Suppressor macrophage (primary cell): ENCODE measurements around the gene CHD5.
"Not testable (repeated sequence)": the region's sequence is repeated elsewhere in the genome, so short reads cannot be mapped to it uniquely, and the experiment has no call there.

Experiments used
- DNase-seq, 4 experiments: peaks; one replicate each; pipeline ENCODE4 v3.0.0-alpha.2; 2020 to 2022
- total RNA-seq, 17 experiments: gene quantifications; one replicate each; lab custom pipeline; 2026; ENCODE audit warnings: mixed read lengths in 6 of 17, inconsistent platforms in 3 of 17; lab: John Stamatoyannopoulos, UW

Gene CHD5
- total RNA-seq, result 0 to 6.7 (median 0.05) reads per million in 17 experiments

DNA sequence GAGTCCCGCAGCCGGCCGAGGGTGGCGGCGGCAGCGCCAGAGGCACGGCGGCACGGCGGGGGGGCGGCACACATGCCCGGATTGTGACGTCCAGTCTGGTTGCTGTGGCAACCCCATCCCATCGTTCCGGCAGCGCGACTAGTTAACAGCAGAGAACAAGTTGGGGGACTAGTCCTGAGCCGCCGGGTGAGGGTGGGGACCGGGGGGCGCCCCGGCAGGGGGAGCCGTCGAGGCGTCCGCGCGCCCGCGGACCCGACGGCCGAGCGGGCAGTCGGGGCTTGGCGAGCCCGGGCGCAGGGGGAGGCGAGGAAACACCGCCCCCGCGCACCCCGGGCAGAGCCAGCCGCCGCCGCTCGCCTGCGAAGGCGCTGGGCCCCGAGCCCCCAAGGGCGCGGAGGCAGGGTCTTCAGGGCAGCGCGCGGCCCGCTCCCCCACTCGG lies at the start of gene CHD5:
Gene CHD5, minus strand, starts transcription at position 54 of the 439 bp plus-strand sequence. CDS start 298 bp downstream, outside the sequence.
- DNase-seq, result peak in 1 of 4 experiments; percentile 10

DNA sequence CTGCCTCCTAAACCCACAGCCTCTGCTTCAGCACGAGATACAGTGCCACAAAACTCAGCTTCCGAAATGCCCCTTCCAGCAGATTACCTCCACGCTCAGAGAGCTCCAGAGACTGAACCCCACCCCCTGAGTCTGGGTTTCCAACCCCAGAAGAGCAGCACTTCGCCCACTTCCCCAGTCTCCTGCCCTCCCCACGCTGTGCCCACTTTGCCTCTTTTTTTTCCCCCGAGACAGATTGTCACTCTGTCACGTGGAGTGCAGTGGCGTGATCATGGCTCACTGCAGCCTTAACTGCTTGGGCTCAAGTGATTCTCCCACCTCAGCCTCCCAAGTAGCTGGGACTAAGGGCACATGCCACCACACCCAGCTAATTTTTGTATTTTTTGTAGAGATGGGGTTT lies 45.5 kb upstream of the CHD5 start:
- DNase-seq, result no peak

DNA sequence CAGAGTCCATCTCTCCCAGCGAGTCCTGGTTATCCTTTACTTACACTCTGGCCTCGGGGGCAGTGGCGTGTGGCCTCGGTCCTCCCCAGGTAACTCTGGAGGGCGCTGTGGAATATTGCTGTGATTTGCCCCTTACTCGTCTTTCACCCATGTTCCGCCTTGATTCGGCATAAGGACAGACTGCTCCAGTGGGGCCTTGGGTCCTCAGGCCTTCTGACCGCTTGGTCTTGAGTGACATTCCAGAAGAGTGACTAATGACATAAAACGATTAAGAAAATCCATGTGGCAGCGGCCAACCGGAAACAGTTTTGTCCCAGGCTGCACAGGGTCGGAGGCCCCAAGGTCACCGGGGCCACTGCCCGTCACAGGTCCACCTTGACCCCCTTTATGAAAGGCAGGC lies 44.6 kb upstream of the CHD5 start:
- DNase-seq, result no peak

DNA sequence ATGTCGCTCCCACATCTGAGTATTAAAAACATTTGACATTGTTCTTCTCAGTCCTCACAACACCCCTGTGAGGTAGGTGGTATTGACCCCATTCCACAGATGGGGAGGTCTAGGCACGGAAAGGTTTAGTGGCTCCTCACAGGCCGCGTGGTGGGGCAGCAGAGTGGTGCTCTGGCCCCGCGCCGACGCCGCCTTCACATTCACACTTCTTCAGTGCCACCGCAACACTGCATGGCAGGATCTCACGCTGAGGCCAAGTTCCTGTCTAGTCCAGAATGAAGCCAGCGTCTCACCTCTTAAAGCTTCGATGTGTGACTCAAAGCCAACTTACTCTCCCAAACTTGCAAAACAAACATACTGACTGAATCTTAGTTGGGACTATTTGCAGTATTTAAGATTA lies 43.5 kb upstream of the CHD5 start:
- DNase-seq, result no peak

DNA sequence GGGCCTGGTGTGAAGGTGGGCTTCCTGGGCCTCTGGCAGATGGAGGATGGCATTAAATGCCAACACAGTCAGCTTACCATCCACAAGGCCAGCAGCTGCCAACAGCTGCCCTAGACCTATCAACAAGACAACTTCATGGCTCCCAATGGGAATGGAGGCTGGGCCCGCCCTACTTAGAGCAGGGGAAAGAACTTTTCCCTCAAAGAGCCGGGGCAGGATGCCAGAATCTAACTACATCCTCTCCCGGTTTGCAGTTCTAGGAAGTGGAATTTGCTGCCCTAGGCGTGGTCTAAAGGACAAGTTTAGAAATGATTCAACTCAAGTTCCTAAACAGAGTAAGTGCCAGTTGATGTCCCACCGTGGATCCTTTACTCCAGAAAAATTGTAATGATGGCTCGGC lies 42.5 kb upstream of the CHD5 start:
- DNase-seq, result no peak

DNA sequence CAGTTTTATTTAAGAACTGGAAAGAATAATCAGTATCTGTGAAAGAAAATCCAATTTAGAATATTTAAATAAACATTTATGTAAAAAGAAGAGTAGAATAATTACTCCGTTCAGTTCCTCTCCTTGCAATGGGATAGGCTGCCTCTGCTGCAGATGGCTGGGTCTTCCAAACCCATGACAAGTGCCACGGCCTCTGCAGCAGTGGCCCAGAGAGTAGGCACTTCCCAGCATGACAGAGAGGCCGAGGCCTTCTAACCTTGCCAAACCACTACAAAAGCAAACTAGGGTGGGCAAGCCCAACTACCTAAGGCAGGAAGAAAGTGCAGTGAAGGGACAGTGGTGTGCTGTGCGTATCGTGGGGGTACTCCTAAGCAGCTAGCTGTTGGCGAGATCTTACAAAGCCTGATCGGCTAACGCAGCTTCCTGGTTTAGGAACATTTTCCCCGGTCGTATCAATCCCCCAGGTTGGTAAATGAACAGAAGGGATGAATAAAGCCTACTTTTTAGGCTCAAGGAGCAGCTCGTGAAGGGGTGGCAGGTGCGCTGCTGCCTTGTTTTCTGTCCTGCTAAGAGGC lies 41.2 kb upstream of the CHD5 start:
- DNase-seq, result no peak

DNA sequence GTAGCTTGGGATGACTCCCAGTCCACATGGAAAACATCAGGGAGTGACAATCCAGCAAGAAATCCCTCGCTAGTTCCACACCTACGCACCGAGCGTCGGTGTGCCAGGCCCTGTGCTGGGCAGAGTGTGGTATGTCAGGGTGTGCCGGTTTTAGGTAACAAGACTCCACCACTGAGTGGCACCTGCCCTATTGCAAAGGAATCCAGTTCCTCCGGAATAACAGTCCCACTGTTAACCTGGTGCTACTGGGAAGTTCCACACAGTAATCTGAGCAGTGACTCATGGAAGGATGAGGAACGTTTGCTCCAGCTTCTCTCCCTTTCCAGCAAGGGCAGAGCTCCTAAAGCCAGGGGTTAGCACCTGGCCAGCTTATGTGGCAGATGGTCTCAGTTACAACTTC lies 40.1 kb upstream of the CHD5 start:
- no peak for DNase-seq

DNA sequence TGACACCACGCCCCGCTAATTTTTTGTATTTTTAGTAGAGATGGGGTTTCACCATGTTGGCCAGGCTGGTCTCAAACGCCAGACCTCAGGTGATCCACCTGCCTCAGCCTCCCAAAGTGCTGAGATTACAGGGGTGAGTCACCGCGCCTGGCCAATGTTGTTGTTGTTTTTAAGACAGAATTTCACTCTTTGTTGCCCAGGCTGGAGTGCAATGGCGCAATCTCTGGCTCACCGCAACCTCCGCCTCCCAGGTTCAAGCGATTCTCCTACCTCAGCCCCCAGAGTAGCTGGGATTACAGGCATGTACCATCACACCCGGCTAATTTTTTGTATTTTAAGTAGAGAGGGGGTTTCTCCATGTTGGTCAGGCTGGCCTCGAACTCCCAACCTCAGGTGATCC lies 39.5 kb upstream of the CHD5 start:
- not testable (repeated sequence) for DNase-seq

DNA sequence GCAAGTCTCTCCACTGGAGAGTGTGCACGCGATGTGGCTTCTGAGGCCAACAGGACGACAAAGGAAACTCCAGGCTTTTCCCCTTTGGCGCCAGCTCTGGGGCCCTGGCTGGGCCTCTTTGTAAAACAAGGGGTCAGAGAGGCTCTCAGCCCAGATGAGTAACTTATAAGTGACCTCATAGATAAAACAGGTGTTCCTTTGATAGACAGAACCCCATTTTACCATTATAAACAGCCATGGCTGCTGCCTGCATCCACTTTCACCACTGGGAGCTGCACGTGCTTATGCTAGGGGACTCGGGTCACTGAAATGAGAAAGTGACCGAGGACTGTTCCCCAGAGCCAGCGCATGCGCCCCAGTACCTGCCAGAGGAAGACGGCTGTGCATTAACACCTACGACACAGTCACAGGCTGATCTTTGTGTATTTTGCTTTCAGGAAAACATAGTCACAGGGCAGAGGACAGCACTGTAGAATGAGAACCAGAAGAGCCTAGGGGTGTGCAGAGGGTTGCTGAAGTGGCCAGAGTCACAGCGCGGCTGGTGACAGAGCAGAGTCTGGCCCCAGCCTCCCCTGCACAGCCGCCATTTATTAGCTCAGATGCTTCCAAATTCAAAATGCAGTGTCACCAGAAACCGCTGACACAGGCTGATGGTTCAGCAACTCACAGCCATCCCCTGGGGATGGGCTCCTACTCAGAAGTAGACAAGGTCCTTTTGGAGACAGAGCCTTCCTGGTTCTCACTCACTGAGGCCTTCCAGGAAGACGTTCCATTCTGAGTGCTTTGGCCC lies 38.4 kb upstream of the CHD5 start:
- no peak for DNase-seq

DNA sequence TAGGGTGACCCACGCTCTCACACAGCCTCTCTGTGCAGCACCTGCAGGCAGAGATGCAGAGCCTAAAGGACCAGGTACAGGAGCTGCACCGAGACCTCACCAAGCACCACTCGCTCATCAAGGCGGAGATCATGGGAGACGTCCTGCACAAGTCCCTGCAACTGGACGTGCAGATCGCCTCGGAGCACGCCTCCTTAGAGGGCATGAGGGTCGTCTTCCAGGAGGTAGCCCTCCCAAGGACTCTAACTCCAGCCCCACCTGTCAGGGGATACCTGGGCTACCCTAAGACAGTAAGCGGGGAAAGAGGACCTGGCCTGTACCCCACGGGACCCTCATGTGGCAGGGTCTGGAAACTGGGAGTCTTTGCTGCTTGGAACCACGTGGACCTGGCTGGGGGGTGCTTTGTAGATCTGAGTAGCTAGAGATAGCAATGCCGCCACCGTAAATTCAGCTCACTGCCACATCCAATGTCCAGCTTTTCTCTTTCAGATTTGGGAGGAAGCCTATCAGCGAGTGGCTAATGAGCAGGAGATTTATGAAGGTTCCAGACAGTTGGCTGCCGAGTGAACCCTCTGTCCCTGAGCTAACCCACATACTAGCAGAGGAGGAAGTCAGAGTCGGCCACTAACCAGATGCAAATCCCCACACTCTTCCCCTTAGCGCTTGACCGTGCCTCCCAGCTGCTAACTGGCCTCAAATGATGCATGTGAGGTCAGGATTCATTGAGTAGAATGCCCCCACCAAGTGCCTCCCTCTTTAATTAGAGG lies 32.3 kb upstream of the CHD5 start:
- peak; percentile 46 to 62 (median 56) for DNase-seq

DNA sequence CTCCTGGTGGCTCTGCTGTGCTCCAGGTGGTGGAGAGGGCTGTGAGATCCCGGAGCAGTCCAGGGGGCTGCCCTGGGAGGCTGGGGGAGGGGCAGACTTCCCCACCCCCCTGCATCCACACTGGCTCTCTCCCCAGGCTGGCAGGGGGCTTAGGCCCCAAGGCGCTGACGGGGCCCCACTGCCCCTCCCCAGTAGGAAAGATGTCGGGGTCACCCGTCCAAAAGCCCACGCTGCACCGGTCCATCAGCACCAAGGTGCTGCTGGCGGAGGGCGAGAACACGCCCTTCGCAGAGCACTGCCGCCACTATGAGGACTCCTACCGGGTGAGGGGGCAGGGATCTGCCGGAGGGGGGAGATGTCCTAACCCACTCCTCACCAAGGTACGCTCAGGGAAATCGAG lies 31.6 kb upstream of the CHD5 start:
- no peak for DNase-seq

DNA sequence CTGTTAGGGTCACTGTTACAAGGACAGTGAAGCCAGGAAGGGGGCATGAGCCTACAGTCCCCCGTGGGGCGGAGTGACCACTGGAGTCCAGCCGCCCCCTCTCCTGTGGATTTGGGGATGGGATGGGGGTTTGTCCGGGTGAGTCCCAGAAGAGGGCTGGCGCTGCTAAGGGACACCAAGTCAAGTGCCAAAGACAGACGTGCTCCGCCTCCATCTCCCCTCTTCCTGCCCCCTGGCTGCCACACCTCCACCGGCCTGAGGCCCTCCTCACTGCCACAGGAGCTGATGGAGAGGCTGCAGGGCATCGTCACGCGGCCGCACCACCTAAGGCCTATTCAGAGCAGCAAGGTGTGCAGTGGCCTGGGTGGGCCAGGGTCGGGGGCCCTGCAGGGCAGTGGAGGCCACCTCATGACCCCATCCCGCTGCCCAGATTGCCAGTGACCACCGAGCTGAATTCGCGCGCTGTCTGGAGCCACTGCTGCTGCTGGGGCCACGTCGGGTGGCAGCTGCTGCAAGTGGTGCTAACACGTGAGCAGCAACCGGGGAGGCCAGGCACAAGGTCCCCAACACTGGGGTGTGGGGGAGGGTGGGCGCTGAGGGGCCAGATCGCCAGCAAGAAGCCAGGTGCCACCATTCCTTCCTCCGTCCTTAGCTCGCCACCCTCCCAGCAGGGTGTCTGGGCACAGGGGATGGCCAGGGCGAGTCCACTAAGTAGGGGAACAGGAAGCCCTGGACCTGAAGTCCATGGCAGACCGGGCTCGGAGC lies 30.7 kb upstream of the CHD5 start:
- no peak for DNase-seq

DNA sequence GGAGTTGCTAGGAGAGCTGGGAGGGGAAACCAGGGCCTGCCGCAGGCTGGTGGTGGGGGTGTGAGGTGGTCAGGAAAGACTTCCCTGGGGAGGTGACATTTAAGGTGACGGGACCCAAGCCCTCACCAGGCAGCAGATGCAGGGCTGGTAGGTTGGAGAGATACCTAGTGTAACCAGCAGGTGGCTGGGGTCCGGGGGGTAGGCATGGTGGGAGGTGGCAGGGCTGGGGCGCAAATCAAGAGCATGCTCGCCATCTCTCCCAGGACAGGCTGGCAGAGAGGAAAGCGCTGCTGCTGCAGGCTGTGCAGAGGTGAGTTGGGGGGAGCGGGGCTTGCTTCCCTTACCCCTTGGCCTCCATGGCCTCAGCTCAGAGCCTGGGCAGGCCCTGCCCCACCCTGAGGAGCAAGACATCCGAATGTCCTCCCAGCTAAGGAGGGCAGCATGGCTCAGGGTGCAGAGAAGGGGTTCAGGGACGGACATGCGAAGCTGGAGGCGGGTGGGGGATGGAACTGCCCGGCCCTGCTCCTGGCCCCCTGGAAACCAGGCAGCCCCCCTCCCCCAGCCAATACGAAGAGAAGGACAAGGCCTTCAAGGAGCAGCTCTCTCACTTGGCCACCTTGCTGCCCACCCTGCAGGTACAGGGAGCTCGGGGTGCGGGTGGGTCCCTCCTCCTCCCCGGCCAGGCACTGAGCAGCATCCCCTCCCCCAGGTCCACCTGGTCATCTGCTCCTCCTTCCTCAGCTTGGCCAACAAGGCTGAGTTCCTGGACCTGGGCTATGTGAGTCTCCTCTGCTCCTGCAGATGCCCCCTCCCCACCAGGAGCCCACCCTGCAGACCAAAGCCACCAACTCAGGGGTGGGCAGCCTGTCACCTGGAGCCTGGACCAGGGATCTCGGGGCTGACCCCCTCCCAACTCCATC lies 29.8 kb upstream of the CHD5 start:
- no peak for DNase-seq

DNA sequence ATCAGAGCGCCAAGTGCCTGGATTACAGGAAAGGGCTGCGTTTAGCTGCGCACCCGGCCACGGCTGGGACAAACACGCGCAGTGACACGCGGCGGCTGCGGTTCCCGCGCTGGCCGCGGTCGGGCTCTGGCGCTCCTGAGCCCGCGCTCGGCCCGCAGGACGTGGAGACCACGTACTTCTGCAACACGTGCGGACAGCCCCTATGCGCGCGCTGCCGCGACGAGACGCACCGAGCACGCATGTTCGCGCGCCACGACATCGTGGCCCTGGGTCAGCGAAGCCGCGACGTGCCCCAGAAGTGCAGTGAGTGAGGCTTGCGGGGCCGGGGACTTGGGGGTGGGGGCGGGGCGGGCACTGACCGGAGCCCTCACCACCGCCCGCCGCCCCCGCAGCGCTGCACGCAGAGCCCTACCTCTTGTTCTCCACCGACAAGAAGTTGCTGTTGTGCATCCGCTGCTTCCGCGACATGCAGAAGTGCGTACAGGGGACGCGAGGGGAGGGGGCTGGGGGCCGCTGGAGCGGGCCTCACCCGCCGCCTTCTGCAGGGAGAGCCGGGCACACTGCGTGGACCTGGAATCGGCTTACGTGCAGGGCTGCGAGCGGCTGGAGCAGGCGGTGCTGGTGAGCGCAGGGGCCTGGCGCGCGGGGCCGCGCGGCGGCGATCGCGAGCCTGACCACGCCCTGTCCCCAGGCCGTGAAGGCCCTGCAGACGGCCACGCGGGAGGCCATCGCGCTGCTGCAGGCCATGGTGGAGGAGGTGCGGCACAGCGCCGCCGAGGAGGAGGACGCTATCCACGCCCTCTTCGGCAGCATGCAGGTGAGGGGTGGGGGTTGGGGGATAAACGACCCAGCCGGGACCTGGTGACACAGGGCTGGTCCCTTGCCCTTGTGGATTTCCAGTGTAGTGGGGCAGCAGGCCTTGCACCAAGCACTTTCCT lies 28.9 kb upstream of the CHD5 start:
- peak; percentile 67 to 87 (median 75) for DNase-seq

DNA sequence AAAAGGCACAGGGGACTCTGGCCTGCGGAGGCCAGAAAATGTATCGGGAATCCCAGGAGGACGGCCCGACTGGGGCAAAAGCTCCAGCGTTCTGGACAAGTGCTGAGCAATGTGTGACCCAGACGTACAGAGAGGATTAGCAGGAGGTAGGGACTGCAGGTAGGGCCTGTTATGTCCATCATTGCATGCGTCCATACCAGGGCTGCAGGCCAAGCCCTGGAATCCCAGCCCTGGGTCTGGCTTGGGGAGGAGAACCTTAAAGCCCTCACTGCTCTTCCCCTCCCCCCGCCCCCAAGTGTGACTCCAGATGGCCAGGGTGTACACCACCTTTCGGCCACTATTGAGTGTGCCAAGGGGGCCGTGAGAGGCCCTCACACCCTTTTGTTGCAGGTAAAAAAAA lies 27.8 kb upstream of the CHD5 start:
- DNase-seq, result no peak

DNA sequence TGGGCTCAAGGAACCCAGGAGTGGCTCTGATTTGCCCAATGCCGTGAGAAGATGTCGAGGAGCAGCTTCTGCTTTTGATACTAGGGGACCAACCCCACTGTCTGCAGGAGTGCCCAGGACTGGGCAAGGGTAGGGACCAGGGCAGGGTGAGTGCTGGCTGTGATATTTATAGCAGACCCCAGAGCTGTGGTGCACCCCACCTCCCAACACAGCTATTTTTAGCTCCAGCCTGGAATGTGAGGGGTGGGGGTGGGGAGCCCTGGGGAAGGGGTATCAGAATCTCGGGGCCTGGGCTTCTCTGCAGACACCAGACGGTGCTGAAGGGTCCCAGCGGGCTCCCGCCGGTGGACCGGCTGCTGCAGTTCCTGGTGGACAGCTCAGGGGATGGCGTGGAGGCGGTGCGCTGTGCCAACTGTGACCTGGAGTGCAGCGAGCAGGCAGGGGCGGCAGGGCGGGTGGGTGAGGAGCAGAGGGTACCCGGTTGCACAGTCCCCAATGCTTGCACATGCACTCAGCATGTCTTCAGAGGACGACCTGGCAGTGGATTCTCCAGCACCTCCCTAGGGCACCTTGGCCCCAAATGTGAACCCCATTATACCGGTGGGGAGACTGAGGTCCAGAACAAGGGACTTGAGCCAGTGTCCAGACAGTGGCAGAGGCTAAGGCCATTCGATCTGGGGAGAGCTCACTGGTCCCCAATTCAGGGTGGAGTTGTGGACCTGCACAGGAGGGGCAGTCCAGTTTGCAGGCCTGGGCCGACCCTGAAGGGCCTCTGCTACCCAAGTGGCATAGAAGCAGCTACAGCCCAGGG lies 27.2 kb upstream of the CHD5 start:
- DNase-seq, result no peak

DNA sequence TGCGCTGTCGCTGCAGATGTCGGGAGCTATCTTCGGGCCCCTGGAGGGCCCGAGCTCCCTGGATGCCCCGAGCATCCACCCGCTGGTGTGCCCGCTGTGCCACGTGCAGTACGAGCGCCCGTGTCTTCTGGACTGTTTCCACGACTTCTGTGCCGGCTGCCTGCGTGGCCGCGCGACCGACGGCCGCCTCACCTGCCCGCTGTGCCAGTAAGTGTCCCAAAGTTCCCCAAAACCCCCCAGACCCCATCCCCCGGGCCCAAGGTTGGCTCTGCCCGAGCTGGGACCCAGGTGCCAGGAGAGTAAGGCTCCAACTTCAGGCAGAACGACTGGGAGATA lies 26.4 kb upstream of the CHD5 start:
- DNase-seq, result no peak

DNA sequence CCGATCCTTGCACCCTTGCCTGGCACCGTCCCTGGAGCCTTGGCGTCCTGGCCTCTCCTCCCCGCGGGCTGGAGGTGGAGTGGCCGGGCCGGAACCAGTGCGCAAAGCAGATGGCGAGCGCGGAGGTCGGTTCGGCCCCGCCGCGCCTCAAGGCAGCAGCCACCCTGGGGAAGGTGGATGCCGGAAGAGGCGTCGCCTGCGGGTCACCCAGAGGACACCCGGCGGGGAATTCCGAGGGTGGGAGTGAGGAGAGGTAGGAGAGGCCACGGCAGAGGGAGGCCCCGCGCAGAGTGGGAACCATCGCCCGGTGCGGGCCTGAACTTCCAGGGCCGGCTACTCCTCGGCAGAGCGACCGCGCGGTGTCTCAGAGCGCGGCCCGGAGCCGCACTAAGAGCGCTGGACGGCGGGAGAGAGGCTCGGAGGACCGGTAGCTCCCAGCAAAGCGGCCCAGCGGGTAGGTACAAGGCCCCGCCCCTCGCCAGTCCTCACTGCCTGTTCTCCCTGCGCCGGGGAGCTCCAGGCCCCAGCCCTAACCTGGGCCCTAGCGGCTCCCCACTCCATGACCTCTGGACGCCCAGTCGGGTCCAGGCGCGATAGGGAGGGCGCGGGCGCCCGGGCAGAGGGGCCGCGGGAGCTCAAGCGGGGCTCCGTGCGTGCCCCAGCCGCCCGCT lies 25.9 kb upstream of the CHD5 start, which contains the start of gene RNF207:
Gene RNF207, plus strand, starts transcription at position 271 of the 671 bp plus-strand sequence. CDS start 417 bp downstream, outside the sequence.
- peak in 3 of 4 experiments; percentile 23 to 67 (median 41) for DNase-seq

DNA sequence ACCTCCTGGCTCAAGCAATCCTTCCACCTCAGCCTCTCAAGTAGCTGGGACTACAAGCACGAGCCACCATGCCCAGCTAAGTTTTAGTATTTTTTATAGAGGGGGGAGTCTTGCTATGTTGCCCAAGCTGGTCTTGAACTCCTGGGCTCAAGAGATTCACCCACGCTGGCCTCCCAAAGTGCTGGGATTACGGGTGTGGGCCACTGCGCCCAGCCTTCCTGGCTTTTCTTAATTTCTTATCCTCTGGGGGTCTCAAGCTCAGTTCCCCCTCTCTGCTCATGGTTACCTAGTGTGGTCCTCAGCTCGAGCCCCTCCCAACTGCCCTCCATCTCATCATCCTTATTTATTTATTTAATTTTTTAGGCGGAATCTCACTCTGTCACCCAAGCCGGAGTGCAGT lies 22.1 kb upstream of the CHD5 start:
- DNase-seq, result no peak
